AG04450 (cell line): ENCODE measurements around the gene IRAK3. TPM values are rescaled to one million over a fixed set of nuclear protein-coding genes. Genes with fewer than 3 reads are reported as not detected.
"Not testable (repeated sequence)": the region's sequence is repeated elsewhere in the genome, so short reads cannot be mapped to it uniquely, and the experiment has no call there.

Source experiments
- CTCF ChIA-PET: fragments of 300-600, 350-600 bp; formaldehyde crosslinking; extraction: SDS; loops from one replicate; lab custom pipeline; 2022; ENCODE audit warnings: antibody characterized with exemption, inconsistent platforms; lab: Charles Lee
- POLR2A ChIA-PET: fragments of 350-600 bp; formaldehyde crosslinking; extraction: SDS; loops from one replicate; lab custom pipeline; 2021; ENCODE audit warnings: antibody characterized with exemption, inconsistent platforms; lab: Yijun Ruan, JAX
- DNase-seq: peaks from one replicate; pipeline ENCODE4 v3.0.0-alpha.2; 2011; ENCODE audit warnings: low read depth, low spot score
- H3K27ac ChIP-seq: one replicate; pipeline ENCODE4 v1.5.1; 2012; ENCODE audit warnings: low read depth, low read length, control low read depth
- H3K27me3 ChIP-seq: one replicate; pipeline ENCODE4 v1.6.0; 2012; ENCODE audit warnings: low read length; ENCODE audit not compliant: control insufficient read depth, insufficient read depth
- H3K4me3 ChIP-seq: 2 replicates; pipeline ENCODE4 v1.5.1; 2011; ENCODE audit warnings: mild to moderate bottlenecking, low read depth, low read length, control low read depth
- H3K9me3 ChIP-seq: 2 replicates; pipeline ENCODE4 v1.5.1; 2012; ENCODE audit warnings: low read length; ENCODE audit not compliant: control insufficient read depth, insufficient read depth
- CTCF ChIP-seq: IDR thresholded peaks from 2 replicates; pipeline ENCODE4 v1.5.1; 2011; ENCODE audit warnings: low read depth, low read length, control low read depth, inconsistent platforms
- polyA plus RNA-seq: library from polyadenylated mRNA; depleted of rRNA; stranded (reverse); fragments of >200 nt; gene quantifications from 2 replicates; pipeline ENCODE4 v1.2.3, GENCODE V29; 2011

Gene IRAK3
- polyA plus RNA-seq, 1 experiment, result 3.4 TPM

GRCh38 chr12:66168410-66168809, 20.6 kb upstream of the IRAK3 start:
- POLR2A ChIA-PET, result interaction anchor here (0.7 to 1.9 kb wide), 6 partner anchors 15 to 67 kb away, joined by 3 to 14 read pairs (median 10); partner anchors contain the start of genes IRAK3 and LLPH
- DNase-seq, result no peak

GRCh38 chr12:66169221-66170170, 19.5 kb upstream of the IRAK3 start, which contains the start of gene TMBIM4:
TMBIM4 (minus strand) TSS chr12:66169996; CDS start chr12:66169951, 45 bp downstream.
- ChIA-PET CTCF (interaction anchor here (0.6 to 2.3 kb wide), 21 partner anchors 9 to 1487 kb away, joined by 3 to 19 read pairs (median 5); partner anchors contain the start of gene HELB), POLR2A (interaction anchor here (0.6 to 1.9 kb wide), 14 partner anchors 9 to 1000 kb away, joined by 3 to 14 read pairs (median 6); partner anchors contain the start of genes HELB, IRAK3, LEMD3 and LLPH)
- DNase-seq, result peak; percentile 83
- peak; percentile 54 for TF ChIP-seq CTCF
- peaks cover 11% of the 10 kb centered on the region for H3K9me3 ChIP-seq
- H3K27ac ChIP-seq, result peak within 1 kb of the TSS; percentile 99
- no peaks in the 10 kb centered on the region for H3K27me3 ChIP-seq
- peak within 1 kb of the TSS; percentile 91 for H3K4me3 ChIP-seq

More at GRCh38 chr12:66168410-66168809, 20.6 kb upstream of the IRAK3 start:
- Histone ChIP-seq H3K9me3 (peaks cover 8% of the 10 kb centered on the region), H3K27ac (peak overlapping the region; percentile 59), H3K27me3 (no peaks in the 10 kb centered on the region), H3K4me3 (peak overlapping the region; percentile 91)
- no peak for TF ChIP-seq CTCF
- CTCF ChIA-PET, result interaction anchor here (1.1 to 2.3 kb wide), 7 partner anchors 9 to 936 kb away, joined by 4 to 19 read pairs (median 6); no protein-coding TSS in a partner anchor

- POLR2A ChIA-PET, result no interaction called here
- Histone ChIP-seq H3K27me3 (no peaks in the 10 kb centered on the region), H3K4me3 (peak overlapping the region; percentile 91; the same call in 1 of the 2 replicates), H3K9me3 (peaks cover 13% of the 10 kb centered on the region), H3K27ac (peak overlapping the region; percentile 99)
- DNase-seq, result no peak
- TF ChIP-seq CTCF, result no peak
- CTCF ChIA-PET, result interaction anchor here (0.7 to 2.3 kb wide), 3 partner anchors 26 to 1276 kb away, joined by 3 to 19 read pairs (median 5); no protein-coding TSS in a partner anchor
Measured at GRCh38 chr12:66170606-66171005, 18.4 kb upstream of the IRAK3 start.

GRCh38 chr12:66174391-66175325, 14.4 kb upstream of the IRAK3 start:
- H3K4me3 ChIP-seq, POLR2A ChIA-PET, H3K27ac ChIP-seq, H3K9me3 ChIP-seq, H3K27me3 ChIP-seq, DNase-seq: not testable (repeated sequence)
- CTCF ChIA-PET, result interaction anchor here (0.6 kb wide), 2 partner anchors 13 to 187 kb away, joined by 3 to 8 read pairs; no protein-coding TSS in a partner anchor
